Prostate gland (tissue), 2 donors: ENCODE results near the gene ADCY4. TPM values are rescaled to one million over a fixed set of nuclear protein-coding genes. Genes with fewer than 3 reads are reported as not detected.

Experiments
- DNase-seq: peaks from one replicate; pipeline ENCODE4 v3.0.0-alpha.2; 2019; ENCODE audit warnings: low spot score
- H3K27ac ChIP-seq, 2 donors: fragments of 200-600 bp; sonication (generic); 2 replicates each; pipeline ENCODE4 v1.5.1; 2017 to 2019
- H3K27me3 ChIP-seq: fragments of 200-600 bp; sonication (generic); replicated peaks from 2 replicates; pipeline ENCODE4 v1.5.1; 2019; ENCODE audit not compliant: insufficient read depth
- H3K36me3 ChIP-seq, 2 donors: fragments of 200-600 bp; sonication (generic); 1 replicate in 1 of 2; 2 replicates in 1 of 2; pipeline versions ENCODE4 v1.5.1 to v1.8.1; 2017 to 2019
- H3K4me1 ChIP-seq: fragments of 200-600 bp; sonication (generic); replicated peaks from 2 replicates; pipeline ENCODE4 v1.5.1; 2019
- H3K4me3 ChIP-seq, 2 donors: fragments of 200-600 bp; sonication (generic); 2 replicates each; pipeline ENCODE4 v1.5.1; 2017 to 2019
- H3K9me3 ChIP-seq: fragments of 200-600 bp; sonication (generic); 2 replicates; pipeline ENCODE4 v1.5.1; 2017
- POLR2A ChIP-seq: fragments of 450-650 bp; IDR thresholded peaks from one replicate; pipeline ENCODE4 v1.6.1; 2016; ENCODE audit warnings: antibody characterized with exemption, mild to moderate bottlenecking
- POLR2AphosphoS5 ChIP-seq: sonication (generic); formaldehyde crosslinking; IDR thresholded peaks from one replicate; pipeline ENCODE4 v1.6.1; 2017; ENCODE audit warnings: antibody characterized with exemption
- WGBS: methylation state at CpG from one replicate; pipeline ENCODE4 v1.1.5; 2018; 5-methylcytosine and 5-hydroxymethylcytosine counted together
- intact Hi-C: fragments of 100-400 bp; cut with DNase I; formaldehyde crosslinking; loops from one replicate; pipeline ENCODE4 v1.14.2; 2022
- total RNA-seq, 2 donors: library from RNA; depleted of rRNA; stranded (reverse); fragments of >200 nt; gene quantifications; one replicate each; pipeline ENCODE4 v1.1.0, GENCODE V29; 2016
- TF ChIP-seq, protein P1 (sequence below), 4 experiments: fragments of 200-600 bp in 2 of 4; fragments of 450-650 bp in 2 of 4; sonication (generic) in 2 of 4; IDR thresholded peaks; 1 replicate in 3 of 4; 2 replicates in 1 of 4; pipeline ENCODE4 v1.5.1; 2016 to 2019; ENCODE audit warnings: antibody characterized with exemption in 4 of 4, mild to moderate bottlenecking in 2 of 4, moderate library complexity in 2 of 4

The ADCY4 gene
- total RNA-seq, 2 donors from 2014 or later = 19.4 to 28.7 TPM

DNA sequence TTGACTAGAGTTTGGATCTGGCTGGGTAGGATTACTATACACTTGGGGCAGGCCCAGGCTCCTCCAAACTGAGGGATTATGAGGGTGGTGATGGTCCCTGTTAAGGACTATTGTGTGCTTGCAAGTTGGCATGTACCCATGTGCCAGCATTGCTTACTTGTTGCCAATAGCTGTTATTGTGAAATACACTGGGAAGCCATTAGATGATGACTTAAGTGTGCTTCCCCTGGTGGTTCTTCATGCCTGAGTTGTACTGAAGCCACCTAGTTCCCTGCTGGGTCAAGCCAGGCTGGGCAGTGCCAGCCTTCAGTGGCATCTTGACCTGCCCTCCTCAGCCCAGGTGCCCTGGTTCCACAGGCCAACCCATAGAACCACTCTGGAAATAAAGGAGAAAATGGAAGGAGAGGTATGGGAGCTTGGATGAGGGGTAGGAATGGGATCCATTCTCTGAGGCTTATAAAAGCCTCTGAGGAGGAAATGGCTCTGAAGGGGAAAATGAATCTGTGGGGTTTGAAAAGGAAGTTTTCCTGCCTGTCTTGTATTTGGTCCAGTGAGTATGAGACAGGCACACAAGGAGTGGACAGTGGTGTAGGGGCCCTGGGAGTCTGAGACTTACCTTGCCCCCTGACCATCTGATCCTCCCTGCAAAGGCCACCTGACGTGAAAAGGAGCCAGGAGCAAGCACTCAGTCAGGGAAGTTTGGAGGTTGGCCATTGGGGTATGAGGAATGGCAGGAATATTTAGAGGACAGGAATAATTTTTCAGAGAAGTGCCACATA is 22.8 kb downstream of the ADCY4 start:
- no peaks in the 10 kb centered on the region for H3K9me3 ChIP-seq
- TF ChIP-seq POLR2AphosphoS5 (peak; percentile 37), POLR2A (no peak)
- peak; percentile 50 for DNase-seq
- H3K27me3 ChIP-seq = no peaks in the 10 kb centered on the region
- no peaks in the 10 kb centered on the region for H3K36me3 ChIP-seq
- WGBS = 96% methylated on average over 1 of the region's 1 CpG
- H3K27ac ChIP-seq = peak overlapping the region; percentile 73 to 83
- intact Hi-C loops = no loop called here
- H3K4me1 ChIP-seq = peaks cover 8% of the 10 kb centered on the region
- H3K4me3 ChIP-seq = peak overlapping the region in 1 of 2 donors; percentile 34

DNA sequence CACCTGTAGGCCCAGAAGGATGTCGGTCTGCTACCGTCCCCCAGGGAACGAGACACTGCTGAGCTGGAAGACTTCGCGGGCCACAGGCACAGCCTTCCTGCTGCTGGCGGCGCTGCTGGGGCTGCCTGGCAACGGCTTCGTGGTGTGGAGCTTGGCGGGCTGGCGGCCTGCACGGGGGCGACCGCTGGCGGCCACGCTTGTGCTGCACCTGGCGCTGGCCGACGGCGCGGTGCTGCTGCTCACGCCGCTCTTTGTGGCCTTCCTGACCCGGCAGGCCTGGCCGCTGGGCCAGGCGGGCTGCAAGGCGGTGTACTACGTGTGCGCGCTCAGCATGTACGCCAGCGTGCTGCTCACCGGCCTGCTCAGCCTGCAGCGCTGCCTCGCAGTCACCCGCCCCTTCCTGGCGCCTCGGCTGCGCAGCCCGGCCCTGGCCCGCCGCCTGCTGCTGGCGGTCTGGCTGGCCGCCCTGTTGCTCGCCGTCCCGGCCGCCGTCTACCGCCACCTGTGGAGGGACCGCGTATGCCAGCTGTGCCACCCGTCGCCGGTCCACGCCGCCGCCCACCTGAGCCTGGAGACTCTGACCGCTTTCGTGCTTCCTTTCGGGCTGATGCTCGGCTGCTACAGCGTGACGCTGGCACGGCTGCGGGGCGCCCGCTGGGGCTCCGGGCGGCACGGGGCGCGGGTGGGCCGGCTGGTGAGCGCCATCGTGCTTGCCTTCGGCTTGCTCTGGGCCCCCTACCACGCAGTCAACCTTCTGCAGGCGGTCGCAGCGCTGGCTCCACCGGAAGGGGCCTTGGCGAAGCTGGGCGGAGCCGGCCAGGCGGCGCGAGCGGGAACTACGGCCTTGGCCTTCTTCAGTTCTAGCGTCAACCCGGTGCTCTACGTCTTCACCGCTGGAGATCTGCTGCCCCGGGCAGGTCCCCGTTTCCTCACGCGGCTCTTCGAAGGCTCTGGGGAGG is 23.9 kb downstream of the ADCY4 start, which contains the start of gene LTB4R:
TSS of gene LTB4R (plus strand) at position 857 of the 959 bp plus-strand sequence. CDS start 4,150 bp downstream, outside the sequence.
- Histone ChIP-seq H3K27ac (peak within 1 kb of the TSS; percentile 73 to 83), H3K36me3 (no peaks in the 10 kb centered on the region), H3K4me1 (peaks cover 8% of the 10 kb centered on the region), H3K27me3 (no peaks in the 10 kb centered on the region), H3K4me3 (peak within 1 kb of the TSS; percentile 34 to 39), H3K9me3 (no peaks in the 10 kb centered on the region)
- WGBS = 18% methylated on average over 72 of the region's 99 CpGs
- intact Hi-C loops = no loop called here
- DNase-seq = peak; percentile 70
- TF ChIP-seq POLR2AphosphoS5 = no peak
- TF ChIP-seq, protein P1, sequence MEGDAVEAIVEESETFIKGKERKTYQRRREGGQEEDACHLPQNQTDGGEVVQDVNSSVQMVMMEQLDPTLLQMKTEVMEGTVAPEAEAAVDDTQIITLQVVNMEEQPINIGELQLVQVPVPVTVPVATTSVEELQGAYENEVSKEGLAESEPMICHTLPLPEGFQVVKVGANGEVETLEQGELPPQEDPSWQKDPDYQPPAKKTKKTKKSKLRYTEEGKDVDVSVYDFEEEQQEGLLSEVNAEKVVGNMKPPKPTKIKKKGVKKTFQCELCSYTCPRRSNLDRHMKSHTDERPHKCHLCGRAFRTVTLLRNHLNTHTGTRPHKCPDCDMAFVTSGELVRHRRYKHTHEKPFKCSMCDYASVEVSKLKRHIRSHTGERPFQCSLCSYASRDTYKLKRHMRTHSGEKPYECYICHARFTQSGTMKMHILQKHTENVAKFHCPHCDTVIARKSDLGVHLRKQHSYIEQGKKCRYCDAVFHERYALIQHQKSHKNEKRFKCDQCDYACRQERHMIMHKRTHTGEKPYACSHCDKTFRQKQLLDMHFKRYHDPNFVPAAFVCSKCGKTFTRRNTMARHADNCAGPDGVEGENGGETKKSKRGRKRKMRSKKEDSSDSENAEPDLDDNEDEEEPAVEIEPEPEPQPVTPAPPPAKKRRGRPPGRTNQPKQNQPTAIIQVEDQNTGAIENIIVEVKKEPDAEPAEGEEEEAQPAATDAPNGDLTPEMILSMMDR (IDR thresholded peaks at IDR 0.05) = peak; percentile 13 to 72 (median 58)
- peak; percentile 45 for TF ChIP-seq POLR2A

DNA sequence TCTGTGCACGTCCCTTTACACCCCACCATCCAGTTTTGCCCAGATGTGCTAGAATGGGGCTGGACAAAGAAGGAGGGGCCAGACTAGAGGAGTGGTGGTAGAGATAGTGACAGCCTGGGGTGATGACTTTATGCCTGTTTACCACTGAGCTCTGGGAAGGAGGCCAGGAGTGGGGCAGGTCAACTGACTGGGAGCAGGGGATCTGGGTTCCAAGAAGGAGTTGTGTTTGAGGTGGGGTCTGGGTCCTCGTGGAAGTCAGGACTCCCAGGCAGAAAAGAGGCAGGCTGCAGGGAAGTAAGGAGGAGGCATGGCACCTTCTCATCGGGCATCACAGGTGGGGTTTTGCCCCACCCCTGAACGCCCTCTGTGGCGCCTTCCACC is 24.6 kb downstream of the ADCY4 start:
- H3K4me3 ChIP-seq = peak overlapping the region; percentile 34 to 39
- peaks cover 8% of the 10 kb centered on the region for H3K4me1 ChIP-seq
- H3K36me3 ChIP-seq = peaks cover 0 to 4% of the 10 kb centered on the region in 2 donors
- TF ChIP-seq, protein P1 (IDR thresholded peaks at IDR 0.05) = no peak
- TF ChIP-seq POLR2AphosphoS5 = no peak
- TF ChIP-seq POLR2A = no peak
- no peaks in the 10 kb centered on the region for H3K9me3 ChIP-seq
- no peaks in the 10 kb centered on the region for H3K27me3 ChIP-seq
- no peak for DNase-seq
- peak overlapping the region; percentile 73 to 83 for H3K27ac ChIP-seq
- intact Hi-C loops = no loop called here
- WGBS = 14% methylated on average over 5 of the region's 5 CpGs

DNA sequence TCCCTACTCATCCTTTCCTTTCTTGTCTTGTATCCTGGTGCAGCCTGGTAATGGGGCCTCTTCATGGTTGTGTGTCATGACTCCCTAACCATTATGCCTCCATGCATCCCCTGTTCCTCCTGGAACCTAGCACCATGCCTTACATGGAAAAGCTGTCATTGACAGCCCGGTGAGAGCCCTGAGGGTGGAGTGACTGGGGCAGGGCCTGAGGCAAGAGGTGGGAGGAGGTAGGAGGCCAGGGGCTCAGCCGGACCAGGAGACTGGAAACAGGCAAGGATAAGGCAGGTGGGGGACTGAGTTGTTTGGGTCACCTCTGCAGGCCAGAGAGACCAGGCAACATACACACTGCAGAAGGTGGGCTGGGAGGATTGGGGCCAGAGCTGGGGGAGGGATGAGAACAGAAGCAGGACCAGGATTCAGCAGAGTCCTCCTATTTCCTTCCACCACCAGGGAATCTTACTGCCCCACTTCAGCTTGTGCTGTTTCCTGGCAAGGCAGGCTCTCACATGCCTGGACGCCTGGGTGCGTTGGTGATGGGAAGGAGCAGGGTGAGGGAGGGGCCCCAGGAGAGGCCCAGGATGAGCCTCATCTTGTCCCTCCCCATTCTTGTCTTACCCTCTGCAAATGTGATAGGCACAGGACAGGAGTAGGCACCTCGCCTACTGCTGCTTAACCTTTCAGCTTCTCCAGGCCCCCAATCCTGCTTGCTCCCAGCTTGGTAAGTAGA is 25.2 kb downstream of the ADCY4 start, which contains the start of gene LTB4R2:
TSS of gene LTB4R2 (plus strand) at position 603 of the 727 bp plus-strand sequence. CDS start 525 bp downstream, outside the sequence.
- peak; percentile 43 for DNase-seq
- Histone ChIP-seq H3K27me3 (no peaks in the 10 kb centered on the region), H3K4me1 (peaks cover 8% of the 10 kb centered on the region), H3K36me3 (peaks cover 0 to 6% of the 10 kb centered on the region in 2 donors), H3K27ac (peak within 1 kb of the TSS; percentile 73 to 83), H3K9me3 (no peaks in the 10 kb centered on the region), H3K4me3 (peak within 1 kb of the TSS; percentile 34 to 39)
- WGBS = 25% methylated on average over 5 of the region's 5 CpGs
- TF ChIP-seq, protein P1 (IDR thresholded peaks at IDR 0.05) = peak in 2 of 4 experiments; percentile 13 to 22
- TF ChIP-seq POLR2A (no peak), POLR2AphosphoS5 (no peak)
- intact Hi-C loops = no loop called here
